GM21515 (cell line): Measurements from ENCODE around the gene SUPT6H.
A peak's percentile ranks its signal among the peaks of the same experiment; 100 is the strongest.
"Not testable (repeated sequence)": the region's sequence is repeated elsewhere in the genome, so short reads cannot be mapped to it uniquely, and the experiment has no call there.

Experiments used
- ATAC-seq: cut with Tn5 transposase; IDR thresholded peaks from one replicate; pipeline ENCODE4 v1.9.1; 2021; ENCODE audit not compliant: unreplicated experiment

Gene SUPT6H

GRCh38 chr17:28735242-28735722 lies 73.3 kb downstream of the SUPT6H start:
- ATAC-seq: no peak

DNA sequence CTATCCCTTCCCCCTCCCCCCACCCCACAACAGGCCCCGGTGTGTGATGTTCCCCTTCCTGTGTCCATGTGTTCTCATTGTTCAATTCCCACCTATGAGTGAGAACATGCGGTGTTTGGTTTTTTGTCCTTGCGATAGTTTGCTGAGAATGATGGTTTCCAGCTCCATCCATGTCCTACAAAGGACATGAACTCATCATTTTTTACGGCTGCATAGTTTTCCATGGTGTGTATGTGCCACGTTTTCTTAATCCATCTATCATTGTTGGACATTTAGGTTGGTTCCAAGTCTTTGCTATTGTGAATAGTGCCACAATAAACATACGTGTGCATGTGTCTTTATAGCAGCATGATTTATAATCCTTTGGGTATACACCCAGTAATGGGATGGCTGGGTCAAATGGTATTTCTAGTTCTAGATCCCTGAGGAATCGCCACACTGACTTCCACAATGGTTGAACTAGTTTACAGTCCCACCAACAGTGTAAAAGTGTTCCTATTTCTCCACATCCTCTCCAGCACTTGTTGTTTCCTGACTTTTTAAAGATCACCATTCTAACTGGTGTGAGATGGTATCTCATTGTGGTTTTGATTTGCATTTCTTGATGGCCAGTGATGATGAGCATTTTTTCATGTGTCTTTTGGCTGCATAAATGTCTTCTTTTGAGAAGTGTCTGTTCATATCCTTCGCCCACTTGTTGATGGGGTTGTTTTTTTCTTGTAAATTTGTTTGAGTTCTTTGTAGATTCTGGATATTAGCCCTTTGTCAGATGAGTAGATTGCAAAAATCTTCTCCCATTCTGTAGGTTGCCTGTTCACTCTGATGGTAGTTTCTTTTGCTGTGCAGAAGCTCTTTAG lies 74.1 kb downstream of the SUPT6H start:
- not testable (repeated sequence) for ATAC-seq

GRCh38 chr17:28737316-28737715 lies 75.3 kb downstream of the SUPT6H start:
- no peak for ATAC-seq

DNA sequence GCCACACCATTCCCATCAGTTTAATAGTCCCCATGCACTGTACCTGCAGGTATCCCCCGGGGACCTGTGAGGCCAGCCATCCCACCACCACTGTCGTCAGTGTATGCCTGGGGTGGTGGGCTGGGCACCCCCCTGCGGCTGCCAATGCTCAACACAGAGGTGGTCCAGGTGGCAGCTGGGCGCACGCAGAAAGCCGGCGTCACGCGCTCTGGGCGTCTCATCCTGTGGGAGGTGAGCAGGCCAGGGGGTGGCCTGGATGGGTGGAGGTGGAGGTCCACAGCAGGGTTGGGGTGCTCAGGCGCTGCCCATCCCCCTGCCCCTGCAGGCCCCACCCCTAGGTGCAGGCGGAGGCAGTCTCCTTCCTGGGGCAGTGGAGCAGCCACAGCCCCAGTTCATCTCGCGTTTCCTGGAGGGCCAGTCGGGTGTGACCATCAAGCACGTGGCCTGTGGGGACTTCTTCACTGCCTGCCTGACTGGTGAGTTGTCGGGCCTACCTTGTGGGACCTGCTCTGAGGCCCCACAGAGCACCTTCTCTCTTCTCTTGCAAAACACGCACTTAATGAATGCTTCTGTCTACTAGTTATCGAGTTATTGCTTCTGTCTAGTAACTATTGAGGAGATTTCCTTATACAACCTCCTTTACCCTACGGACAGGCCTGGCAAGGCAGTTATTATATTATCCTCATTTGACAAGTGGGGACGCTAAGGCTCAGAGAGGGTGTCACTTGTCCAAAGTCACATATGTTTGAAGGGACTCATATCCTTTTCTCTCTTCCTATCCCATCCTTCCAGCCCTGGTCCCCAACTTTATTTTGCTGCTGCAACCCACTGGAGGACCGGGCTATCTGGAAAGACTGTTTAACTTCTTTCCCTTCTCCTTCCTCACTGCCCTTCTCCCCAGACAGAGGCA lies 76.0 kb downstream of the SUPT6H start:
- peak; percentile 57 for ATAC-seq

- no peak for ATAC-seq
Measured at GRCh38 chr17:28738680-28739384, 76.8 kb downstream of the SUPT6H start.

GRCh38 chr17:28740406-28741357 lies 78.7 kb downstream of the SUPT6H start:
- ATAC-seq: no peak

- no peak for ATAC-seq
Measured at GRCh38 chr17:28741358-28742349, 79.6 kb downstream of the SUPT6H start.

DNA sequence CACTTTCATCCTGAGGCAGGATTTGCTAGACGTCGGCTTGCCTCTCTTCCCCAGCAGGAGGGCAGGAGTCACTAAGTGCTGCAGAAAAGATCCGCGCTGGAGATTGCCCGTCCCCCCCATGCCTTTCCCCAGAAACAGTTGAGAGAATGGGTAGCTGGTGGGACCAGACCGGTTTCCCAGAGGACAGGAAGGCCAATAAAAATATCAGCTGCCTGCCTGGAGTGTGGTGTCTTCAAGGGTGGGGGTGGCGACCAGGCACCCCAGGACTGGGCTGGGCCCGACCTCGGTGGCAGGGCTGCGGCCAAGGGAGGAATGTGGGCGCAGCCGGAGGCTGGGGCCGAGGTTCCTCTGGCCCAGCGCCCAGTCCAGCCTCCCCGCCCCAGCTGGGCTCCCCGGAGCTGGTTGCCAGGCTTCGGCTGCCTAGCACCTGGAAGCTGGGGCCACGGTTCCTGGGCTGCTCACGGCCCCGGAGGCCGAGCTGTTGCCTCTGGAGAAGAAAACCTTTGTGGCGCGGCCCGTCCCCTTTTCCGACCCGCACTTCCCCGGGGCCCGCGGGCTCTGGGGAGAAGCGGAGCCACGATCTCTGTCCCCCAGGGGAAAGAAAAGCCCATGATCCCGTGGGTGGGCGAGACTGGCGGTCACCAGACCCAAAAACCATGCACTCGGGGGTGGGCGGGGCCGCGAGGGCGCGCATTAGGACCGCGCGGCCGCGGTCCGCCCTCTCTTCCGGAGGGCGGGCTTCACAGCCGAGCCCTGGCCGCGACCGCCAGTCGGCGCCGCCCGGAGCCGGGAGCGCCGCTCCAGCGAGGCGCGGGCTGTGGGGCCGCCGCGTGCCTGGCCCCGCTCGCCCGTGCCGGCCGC lies 81.5 kb downstream of the SUPT6H start, which contains the start of gene TRAF4:
Gene TRAF4, plus strand, starts transcription at position 769 of the 861 bp plus-strand sequence. CDS start 102 bp downstream, outside the sequence.
- peak; percentile 49 for ATAC-seq

DNA sequence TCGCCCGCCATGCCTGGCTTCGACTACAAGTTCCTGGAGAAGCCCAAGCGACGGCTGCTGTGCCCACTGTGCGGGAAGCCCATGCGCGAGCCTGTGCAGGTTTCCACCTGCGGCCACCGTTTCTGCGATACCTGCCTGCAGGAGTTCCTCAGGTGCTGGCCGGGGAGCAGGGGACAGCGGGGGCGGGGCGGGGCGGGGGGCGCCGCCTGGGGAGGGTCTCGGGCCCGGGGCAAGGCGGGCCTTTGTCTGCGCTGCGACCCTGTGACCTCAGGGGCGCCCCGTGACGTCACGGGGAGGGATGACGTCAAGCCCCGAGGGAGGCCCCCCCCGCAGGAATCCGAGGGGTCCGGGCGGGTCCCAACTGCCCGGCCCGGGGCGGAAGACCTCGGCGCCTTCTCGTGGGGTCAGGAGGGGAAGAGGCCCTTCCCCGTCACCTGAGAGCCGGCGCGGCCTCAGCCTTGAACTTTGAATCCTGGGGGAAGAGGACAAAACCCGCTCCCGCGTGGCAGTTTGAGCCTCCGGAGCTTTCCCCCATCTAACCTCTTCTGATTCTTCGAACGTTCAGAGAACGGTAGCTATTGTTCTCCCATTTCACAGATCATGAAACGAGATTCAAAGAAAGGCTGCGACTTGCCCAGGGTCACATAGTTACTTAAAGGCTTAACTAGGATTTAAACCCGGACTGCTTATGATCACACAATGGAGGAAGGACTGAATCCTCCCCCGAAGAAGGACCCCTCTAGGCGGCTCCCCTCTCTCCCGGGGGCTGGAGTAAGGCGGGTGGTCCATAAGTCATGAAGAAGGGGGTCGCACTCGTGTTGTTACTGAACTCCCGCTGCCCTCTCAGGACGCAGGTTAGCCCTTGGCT lies 82.3 kb downstream of the SUPT6H start:
- ATAC-seq: peak; percentile 21

GRCh38 chr17:28744972-28745785 lies 83.2 kb downstream of the SUPT6H start:
- no peak for ATAC-seq

DNA sequence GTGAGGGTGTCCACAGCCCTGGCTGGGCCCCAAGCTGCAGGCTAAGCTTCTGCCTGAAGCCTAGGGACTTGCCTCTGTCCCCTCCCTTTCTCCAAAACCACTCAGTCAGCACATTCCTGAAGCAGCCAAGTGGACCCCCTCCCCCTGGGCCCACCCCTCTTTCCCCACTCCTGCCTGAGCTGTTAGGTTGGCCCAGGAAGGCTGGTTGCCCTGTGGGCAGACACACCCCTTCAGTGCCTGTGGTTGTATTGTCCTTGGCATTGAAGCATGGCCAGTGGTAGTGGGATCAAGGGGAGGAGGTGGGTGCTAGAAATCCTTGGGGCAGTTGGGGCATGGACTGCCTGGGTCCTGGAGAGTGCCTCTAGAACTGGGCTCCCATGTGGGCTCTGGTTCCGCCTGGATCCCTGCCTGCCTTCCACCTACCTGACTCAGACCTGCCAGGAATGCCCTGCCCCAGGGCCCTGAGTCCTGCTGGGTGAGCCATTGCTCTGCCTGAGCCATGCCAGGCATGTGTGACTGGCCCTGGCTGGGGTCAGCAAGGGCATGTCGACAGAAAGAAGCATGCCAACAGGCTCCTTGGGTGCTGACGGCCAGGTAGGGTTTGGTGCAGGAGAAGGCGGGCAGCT lies 83.9 kb downstream of the SUPT6H start:
- ATAC-seq: no peak

DNA sequence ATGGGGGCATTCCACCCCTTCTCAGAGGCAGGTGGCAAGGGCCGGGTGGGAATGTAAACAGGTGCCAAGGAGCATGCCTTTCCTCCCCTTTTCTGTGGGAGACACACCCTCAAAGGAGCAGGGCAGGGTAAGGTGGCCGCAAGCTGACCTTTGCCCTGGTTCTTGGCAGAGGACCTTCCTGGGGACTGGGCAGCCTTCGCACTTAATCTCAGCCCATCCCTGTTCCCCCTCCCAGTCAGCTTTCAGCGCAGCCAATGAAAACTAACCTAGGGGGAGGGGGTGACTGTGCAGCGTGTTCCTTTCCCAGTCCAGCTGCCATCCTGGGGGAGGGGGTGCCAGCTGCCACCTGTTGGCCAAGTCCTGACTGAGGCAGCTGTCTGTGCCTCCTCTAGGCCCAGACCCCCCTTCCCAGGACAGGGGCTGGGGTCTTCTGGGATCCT lies 84.6 kb downstream of the SUPT6H start:
- ATAC-seq: no peak

DNA sequence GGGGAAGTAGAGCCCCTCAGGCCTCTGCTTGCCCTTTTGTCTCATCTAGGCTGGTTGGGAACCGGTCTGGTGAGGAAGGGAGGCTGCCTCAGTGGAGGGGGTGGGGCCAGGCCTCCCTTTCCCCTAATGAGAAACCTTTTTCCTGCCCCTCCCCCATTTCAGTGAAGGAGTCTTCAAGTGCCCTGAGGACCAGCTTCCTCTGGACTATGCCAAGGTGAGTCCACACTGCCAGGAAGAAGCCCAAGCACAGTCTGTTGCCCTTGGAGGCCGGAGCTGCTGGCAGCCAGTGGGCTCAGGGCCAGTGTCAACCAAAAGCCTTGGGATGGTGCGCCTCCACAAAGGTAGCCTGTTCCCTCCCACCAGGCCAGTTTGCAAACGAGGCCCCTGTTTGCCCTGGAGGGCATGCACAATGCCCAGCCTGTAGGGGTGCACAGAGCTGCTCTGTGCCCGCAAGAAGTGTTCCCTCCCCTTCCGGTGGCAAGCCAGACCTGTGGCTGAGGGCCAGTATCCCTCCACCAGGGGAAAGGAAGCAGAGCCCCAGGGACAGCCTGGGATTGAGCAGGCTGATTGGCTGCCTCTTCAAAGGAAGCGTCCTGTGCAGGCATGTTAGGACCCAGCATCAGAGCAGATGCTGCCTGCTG lies 85.2 kb downstream of the SUPT6H start:
- no peak for ATAC-seq

GRCh38 chr17:28747801-28748750 lies 86.1 kb downstream of the SUPT6H start:
- no peak for ATAC-seq
